GM12865 (cell line): ENCODE measurements around the gene EPS8.

ENCODE experiments used
- DNase-seq: peaks from one replicate; pipeline ENCODE4 v3.0.0; 2010; ENCODE audit warnings: low read depth
- H3K4me3 ChIP-seq: 2 replicates; pipeline ENCODE4 v1.5.1; 2011; ENCODE audit warnings: mild to moderate bottlenecking, low read depth, low read length, control low read depth
- TF ChIP-seq, protein P1 (sequence below): IDR thresholded peaks from 2 replicates; pipeline ENCODE4 v1.5.1; 2011; ENCODE audit warnings: low read length, control low read depth, low read depth, inconsistent platforms; ENCODE audit not compliant: insufficient read depth; ENCODE audit errors: missing control alignments

EPS8 gene

DNA sequence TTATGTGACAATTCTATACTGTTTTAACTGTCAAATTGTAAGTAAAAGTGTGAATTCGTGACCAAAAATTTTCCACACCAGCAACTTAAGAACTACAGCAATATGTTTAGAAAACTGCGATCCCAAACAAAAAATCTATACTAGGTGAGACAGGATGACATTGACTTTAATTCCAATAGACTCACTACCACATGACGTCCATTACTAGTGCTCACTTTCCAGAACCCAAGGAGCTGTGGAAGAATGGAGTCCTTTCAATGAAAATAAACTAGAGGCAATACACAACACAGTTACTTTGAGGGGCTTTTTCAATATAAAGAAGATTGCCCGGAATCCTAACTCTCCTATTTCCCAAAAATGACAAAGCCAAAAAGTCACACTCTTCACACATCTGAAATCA lies 1.4 kb downstream of the EPS8 start:
- H3K4me3 ChIP-seq = no peak overlapping the region
- TF ChIP-seq, protein P1, sequence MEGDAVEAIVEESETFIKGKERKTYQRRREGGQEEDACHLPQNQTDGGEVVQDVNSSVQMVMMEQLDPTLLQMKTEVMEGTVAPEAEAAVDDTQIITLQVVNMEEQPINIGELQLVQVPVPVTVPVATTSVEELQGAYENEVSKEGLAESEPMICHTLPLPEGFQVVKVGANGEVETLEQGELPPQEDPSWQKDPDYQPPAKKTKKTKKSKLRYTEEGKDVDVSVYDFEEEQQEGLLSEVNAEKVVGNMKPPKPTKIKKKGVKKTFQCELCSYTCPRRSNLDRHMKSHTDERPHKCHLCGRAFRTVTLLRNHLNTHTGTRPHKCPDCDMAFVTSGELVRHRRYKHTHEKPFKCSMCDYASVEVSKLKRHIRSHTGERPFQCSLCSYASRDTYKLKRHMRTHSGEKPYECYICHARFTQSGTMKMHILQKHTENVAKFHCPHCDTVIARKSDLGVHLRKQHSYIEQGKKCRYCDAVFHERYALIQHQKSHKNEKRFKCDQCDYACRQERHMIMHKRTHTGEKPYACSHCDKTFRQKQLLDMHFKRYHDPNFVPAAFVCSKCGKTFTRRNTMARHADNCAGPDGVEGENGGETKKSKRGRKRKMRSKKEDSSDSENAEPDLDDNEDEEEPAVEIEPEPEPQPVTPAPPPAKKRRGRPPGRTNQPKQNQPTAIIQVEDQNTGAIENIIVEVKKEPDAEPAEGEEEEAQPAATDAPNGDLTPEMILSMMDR = no peak
- no peak for DNase-seq

DNA sequence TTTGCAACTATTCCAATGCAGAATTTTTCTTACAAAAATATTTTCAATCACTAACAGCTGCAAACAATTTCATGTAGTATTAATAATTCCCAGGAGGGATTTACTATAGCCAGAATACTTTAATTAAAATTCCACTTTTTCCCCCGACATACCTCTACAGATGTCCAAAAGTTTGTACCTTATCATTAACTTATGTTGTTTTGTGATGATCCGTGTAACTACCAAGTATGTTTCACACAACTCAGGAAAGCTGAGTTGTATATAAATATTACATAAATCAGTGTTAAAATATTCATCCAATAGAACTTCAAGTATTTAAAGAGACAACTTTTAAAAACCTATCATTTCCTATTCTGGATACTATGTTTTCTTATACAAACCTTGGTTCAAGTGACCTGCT lies 2.4 kb downstream of the EPS8 start:
- DNase-seq = no peak
- TF ChIP-seq, protein P1 = no peak
- H3K4me3 ChIP-seq = no peak overlapping the region

DNA sequence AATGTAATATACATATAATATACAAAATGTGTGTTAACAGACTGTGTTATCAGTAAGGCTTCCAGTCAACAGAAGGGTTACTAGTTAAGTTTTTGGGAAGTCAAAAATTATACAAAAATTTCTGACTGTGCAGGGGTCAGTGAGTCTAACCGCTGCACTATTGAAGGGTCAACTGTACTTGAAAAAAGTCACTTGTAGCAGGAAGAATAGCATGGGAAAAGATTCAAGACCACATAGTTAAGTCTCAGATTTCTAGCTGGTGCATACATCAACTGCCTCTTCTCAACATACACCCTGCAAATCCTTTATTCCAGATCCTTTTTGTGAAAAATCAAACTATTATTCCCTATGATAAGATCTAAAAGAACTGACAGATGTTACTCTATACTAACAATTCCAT lies 5.9 kb downstream of the EPS8 start:
- DNase-seq = no peak
- TF ChIP-seq, protein P1 = no peak
- no peak overlapping the region for H3K4me3 ChIP-seq

DNA sequence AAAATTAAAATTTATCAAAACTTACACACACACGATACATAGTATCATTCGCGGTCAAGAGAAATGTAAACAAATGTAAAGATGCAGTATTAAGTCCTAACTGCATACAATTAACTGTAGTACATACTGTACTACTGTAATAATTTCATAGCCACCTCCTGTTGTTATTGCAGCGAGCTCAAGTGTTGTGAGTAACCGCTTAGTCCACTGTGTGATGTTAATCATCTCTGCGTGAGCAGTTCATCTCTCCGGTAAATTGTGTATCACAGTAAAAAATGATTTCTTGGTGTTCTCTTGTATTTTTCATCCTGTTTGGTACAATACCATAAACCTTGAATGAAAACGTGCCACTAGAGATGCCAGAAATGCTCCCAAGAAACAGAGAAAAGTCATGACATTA lies 6.5 kb downstream of the EPS8 start:
- DNase-seq = no peak
- TF ChIP-seq, protein P1 = no peak
- no peak overlapping the region for H3K4me3 ChIP-seq

DNA sequence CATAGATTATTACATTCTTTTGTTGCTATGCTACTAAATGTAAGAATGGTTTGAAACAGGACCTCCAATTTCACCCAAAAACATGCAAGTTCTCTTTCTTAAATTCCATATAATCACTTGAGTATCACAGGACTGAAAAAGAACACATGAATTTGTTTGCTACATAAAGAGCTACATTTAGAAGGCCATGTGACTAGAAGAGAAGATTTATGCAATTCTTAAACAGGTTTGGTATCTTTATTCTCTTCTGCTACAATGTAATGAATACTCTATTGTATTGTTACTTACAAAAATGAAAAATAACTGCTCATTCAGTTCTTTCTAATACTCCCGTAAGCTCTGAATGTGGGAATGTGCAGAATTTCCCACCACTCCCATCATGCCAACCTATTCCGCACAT lies 9.3 kb downstream of the EPS8 start:
- H3K4me3 ChIP-seq = no peak overlapping the region
- TF ChIP-seq, protein P1 = no peak
- no peak for DNase-seq

DNA sequence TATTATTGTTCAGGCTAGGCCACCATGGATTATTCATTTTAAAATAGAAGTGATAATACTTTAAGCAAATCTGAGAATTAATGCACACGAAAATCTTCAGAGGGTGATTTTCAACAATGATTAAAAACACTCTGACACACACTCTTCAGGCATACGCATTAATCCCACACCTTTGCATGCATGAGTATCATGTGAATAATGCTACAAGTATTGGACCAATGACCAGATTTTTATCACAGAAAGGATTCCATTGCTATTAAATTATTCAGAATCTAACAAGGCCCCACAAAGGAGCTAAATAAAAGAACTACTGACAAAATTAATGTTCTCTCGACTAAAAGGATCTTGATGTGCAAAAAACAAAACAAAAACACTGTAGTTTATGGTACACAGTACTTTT lies 11.1 kb downstream of the EPS8 start:
- TF ChIP-seq, protein P1 = no peak
- DNase-seq = no peak
- no peak overlapping the region for H3K4me3 ChIP-seq

DNA sequence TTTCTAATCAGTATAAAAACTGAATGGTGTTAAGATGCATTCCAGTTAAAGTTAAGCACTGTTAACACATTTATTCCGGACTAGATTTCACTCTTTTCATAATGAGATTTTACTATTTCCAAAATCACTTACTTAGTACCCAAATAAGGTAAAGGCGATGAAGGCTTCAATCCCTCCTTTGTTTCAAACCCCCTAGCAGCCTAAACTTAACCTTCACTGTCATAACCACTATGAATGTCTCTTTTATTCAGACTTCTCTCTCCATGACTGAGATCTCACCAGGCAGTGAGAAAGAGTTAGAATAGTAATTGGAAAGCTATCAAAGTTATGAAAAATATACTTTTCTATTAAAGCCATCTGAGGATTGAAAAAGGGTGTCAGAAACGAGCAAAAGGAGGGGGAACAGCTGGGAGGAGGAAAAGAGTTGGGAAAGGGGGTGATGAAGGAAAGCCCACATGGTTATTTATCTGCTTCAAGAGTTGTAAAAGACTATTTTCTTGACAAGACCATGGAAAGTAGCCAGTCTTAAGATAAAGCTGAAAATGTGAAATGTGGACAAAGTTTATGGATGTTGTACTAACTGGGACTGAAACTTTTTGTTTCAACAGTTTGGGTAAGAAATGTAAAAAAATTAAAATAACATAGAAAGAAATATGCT lies 11.7 kb downstream of the EPS8 start:
- TF ChIP-seq, protein P1 = no peak
- DNase-seq = no peak
- H3K4me3 ChIP-seq = no peak overlapping the region
